OCI-LY1 (cell line): ENCODE measurements around the gene XPR1.
"Not testable (repeated sequence)": the region's sequence is repeated elsewhere in the genome, so short reads cannot be mapped to it uniquely, and the experiment has no call there.

Experiments
- H2AFZ ChIP-seq: fragments of 200-600 bp; sonication (generic), shearing (Covaris generic); 2 replicates; pipeline ENCODE4 v1.6.0; 2014; ENCODE audit warnings: antibody characterized with exemption, mild to moderate bottlenecking, low read length
- H3F3A ChIP-seq: fragments of 200-600 bp; sonication (generic), shearing (Covaris generic); 2 replicates; pipeline ENCODE4 v1.6.0; 2014; ENCODE audit warnings: mild to moderate bottlenecking, antibody characterized with exemption, low read length, moderate library complexity; ENCODE audit not compliant: insufficient read depth
- H3K27ac ChIP-seq: fragments of 200-600 bp; sonication (generic); 2 replicates; pipeline ENCODE4 v1.5.1; 2014; ENCODE audit warnings: low read length, mixed run types, mild to moderate bottlenecking, low read depth; ENCODE audit not compliant: poor library complexity, severe bottlenecking
- H3K27me3 ChIP-seq: fragments of 200-600 bp; sonication (generic); 2 replicates; pipeline ENCODE4 v1.6.0; 2014; ENCODE audit warnings: antibody characterized with exemption, mild to moderate bottlenecking, low read length, moderate library complexity; ENCODE audit not compliant: insufficient read depth
- H3K36me3 ChIP-seq: fragments of 200-600 bp; sonication (generic); 2 replicates; pipeline ENCODE4 v1.6.1; 2014; ENCODE audit warnings: mild to moderate bottlenecking, antibody characterized with exemption, low read length, moderate library complexity, mixed read lengths; ENCODE audit not compliant: insufficient read depth
- H3K4me1 ChIP-seq: fragments of 200-600 bp; sonication (generic); 2 replicates; pipeline ENCODE4 v1.5.1; 2014; ENCODE audit warnings: mild to moderate bottlenecking, low read length, moderate library complexity; ENCODE audit not compliant: insufficient read depth, severe bottlenecking
- H3K4me2 ChIP-seq: fragments of 200-600 bp; sonication (generic), shearing (Covaris generic); 2 replicates; pipeline ENCODE4 v1.6.1; 2014; ENCODE audit warnings: low read length
- H3K4me3 ChIP-seq: fragments of 200-600 bp; sonication (generic); 2 replicates; pipeline ENCODE4 v1.5.1; 2014; ENCODE audit warnings: low read length, low read depth, mild to moderate bottlenecking, mixed read lengths; ENCODE audit not compliant: poor library complexity, severe bottlenecking
- H3K79me2 ChIP-seq: fragments of 200-600 bp; shearing (Covaris generic); 2 replicates; pipeline ENCODE4 v1.6.1; 2016; ENCODE audit warnings: mixed run types, low read length, mixed read lengths; ENCODE audit not compliant: insufficient read depth
- H3K9ac ChIP-seq: fragments of 200-600 bp; sonication (generic), shearing (Covaris generic); 2 replicates; pipeline ENCODE4 v1.6.1; 2014; ENCODE audit warnings: mild to moderate bottlenecking, low read length, mixed read lengths
- H3K9me2 ChIP-seq: fragments of 200-600 bp; sonication (generic), shearing (Covaris generic); 2 replicates; pipeline ENCODE4 v1.6.1; 2014; ENCODE audit warnings: low read depth, mild to moderate bottlenecking, low read length, mixed read lengths
- H3K9me3 ChIP-seq: fragments of 200-600 bp; shearing (Covaris generic); 2 replicates; pipeline ENCODE4 v1.6.1; 2014; ENCODE audit warnings: low read length, mixed read lengths
- H4K20me1 ChIP-seq: fragments of 200-600 bp; sonication (generic), shearing (Covaris generic); 2 replicates; pipeline ENCODE4 v1.6.0; 2016; ENCODE audit warnings: mild to moderate bottlenecking, low read length; ENCODE audit not compliant: insufficient read depth
- EZH2 ChIP-seq: fragments of 200-600 bp; sonication (generic), shearing (Covaris generic); IDR thresholded peaks from 2 replicates; pipeline ENCODE4 v1.8.0; 2017; ENCODE audit warnings: borderline replicate concordance, mixed run types, mild to moderate bottlenecking, antibody characterized with exemption, low read length, moderate library complexity, mixed read lengths
- TF ChIP-seq, protein P1 (sequence below): fragments of 200-600 bp; sonication (generic), shearing (Covaris generic); IDR thresholded peaks from 2 replicates; pipeline ENCODE4 v1.5.1; 2017; ENCODE audit warnings: mild to moderate bottlenecking, antibody characterized with exemption, low read length, moderate library complexity, mixed read lengths

The XPR1 gene

GRCh38 chr1:180674603-180675530 is 43.0 kb downstream of the XPR1 start:
- no peaks in the 10 kb centered on the region for H3K36me3 ChIP-seq
- TF ChIP-seq EZH2 = no peak
- TF ChIP-seq, protein P1, sequence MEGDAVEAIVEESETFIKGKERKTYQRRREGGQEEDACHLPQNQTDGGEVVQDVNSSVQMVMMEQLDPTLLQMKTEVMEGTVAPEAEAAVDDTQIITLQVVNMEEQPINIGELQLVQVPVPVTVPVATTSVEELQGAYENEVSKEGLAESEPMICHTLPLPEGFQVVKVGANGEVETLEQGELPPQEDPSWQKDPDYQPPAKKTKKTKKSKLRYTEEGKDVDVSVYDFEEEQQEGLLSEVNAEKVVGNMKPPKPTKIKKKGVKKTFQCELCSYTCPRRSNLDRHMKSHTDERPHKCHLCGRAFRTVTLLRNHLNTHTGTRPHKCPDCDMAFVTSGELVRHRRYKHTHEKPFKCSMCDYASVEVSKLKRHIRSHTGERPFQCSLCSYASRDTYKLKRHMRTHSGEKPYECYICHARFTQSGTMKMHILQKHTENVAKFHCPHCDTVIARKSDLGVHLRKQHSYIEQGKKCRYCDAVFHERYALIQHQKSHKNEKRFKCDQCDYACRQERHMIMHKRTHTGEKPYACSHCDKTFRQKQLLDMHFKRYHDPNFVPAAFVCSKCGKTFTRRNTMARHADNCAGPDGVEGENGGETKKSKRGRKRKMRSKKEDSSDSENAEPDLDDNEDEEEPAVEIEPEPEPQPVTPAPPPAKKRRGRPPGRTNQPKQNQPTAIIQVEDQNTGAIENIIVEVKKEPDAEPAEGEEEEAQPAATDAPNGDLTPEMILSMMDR = no peak
- H3K9me2 ChIP-seq = no peaks in the 10 kb centered on the region
- no peaks in the 10 kb centered on the region for H3K27me3 ChIP-seq
- no peak overlapping the region for H3K9ac ChIP-seq
- H3K27ac ChIP-seq = no peak overlapping the region
- no peaks in the 10 kb centered on the region for H3K4me1 ChIP-seq
- no peak overlapping the region for H3K4me3 ChIP-seq
- no peaks in the 10 kb centered on the region for H3K79me2 ChIP-seq
- H2AFZ ChIP-seq = no peak overlapping the region
- no peaks in the 10 kb centered on the region for H4K20me1 ChIP-seq
- no peaks in the 10 kb centered on the region for H3F3A ChIP-seq
- peaks cover 10% of the 10 kb centered on the region for H3K9me3 ChIP-seq
- H3K4me2 ChIP-seq = no peak overlapping the region

GRCh38 chr1:180675586-180675985 is 43.8 kb downstream of the XPR1 start:
- Histone ChIP-seq H3K9me2 (no peaks in the 10 kb centered on the region), H3K9ac (no peak overlapping the region), H3K4me3 (no peak overlapping the region), H3K4me1 (no peaks in the 10 kb centered on the region), H3K27me3 (no peaks in the 10 kb centered on the region), H3F3A (no peaks in the 10 kb centered on the region), H3K9me3 (peaks cover 6% of the 10 kb centered on the region), H3K4me2 (no peak overlapping the region), H3K79me2 (no peaks in the 10 kb centered on the region), H4K20me1 (no peaks in the 10 kb centered on the region), H3K36me3 (no peaks in the 10 kb centered on the region), H2AFZ (no peak overlapping the region), H3K27ac (no peak overlapping the region)
- TF ChIP-seq, protein P1 = no peak
- no peak for TF ChIP-seq EZH2

- Histone ChIP-seq H3K79me2 (no peaks in the 10 kb centered on the region), H3K4me3 (no peak overlapping the region), H4K20me1 (no peaks in the 10 kb centered on the region), H2AFZ (no peak overlapping the region), H3K9ac (no peak overlapping the region), H3K4me1 (no peaks in the 10 kb centered on the region), H3K4me2 (no peak overlapping the region), H3F3A (no peaks in the 10 kb centered on the region), H3K9me3 (no peaks in the 10 kb centered on the region), H3K9me2 (no peaks in the 10 kb centered on the region), H3K36me3 (no peaks in the 10 kb centered on the region), H3K27ac (no peak overlapping the region), H3K27me3 (no peaks in the 10 kb centered on the region)
- TF ChIP-seq, protein P1 = no peak
- TF ChIP-seq EZH2 = no peak
Observed at GRCh38 chr1:180680558-180681144, 48.8 kb downstream of the XPR1 start.

- H2AFZ ChIP-seq, H3K79me2 ChIP-seq, H3K36me3 ChIP-seq, H3K27ac ChIP-seq, H3K9me2 ChIP-seq, H3K4me3 ChIP-seq, H3K9ac ChIP-seq, H3K4me2 ChIP-seq, H3K9me3 ChIP-seq, H3F3A ChIP-seq, H3K27me3 ChIP-seq, H4K20me1 ChIP-seq, H3K4me1 ChIP-seq: not testable (repeated sequence)
Observed at GRCh38 chr1:180683117-180683516, 51.3 kb downstream of the XPR1 start.
